Epithelial cell of proximal tubule (primary cell): ENCODE measurements around the gene OPA3. TPM values are rescaled to one million over a fixed set of nuclear protein-coding genes. Genes with fewer than 3 reads are reported as not detected.

ENCODE experiments used
- DNase-seq: peaks from one replicate; pipeline ENCODE4 v3.0.0-alpha.2; 2011; ENCODE audit warnings: low read depth
- H3K4me3 ChIP-seq: 2 replicates; pipeline ENCODE4 v1.5.1; 2011; ENCODE audit warnings: low read depth, mild to moderate bottlenecking, low read length
- CTCF ChIP-seq: conservative IDR thresholded peaks from 2 replicates; pipeline ENCODE4 v1.5.1; 2012; ENCODE audit warnings: low read depth, mild to moderate bottlenecking, low read length
- total RNA-seq: library from RNA; depleted of rRNA; stranded (reverse); fragments of >200 nt; gene quantifications from 2 replicates; pipeline ENCODE4 v1.2.3, GENCODE V29; 2015

Gene OPA3
- total RNA-seq, 1 donor from 2014 or later, result 12.6 TPM

DNA sequence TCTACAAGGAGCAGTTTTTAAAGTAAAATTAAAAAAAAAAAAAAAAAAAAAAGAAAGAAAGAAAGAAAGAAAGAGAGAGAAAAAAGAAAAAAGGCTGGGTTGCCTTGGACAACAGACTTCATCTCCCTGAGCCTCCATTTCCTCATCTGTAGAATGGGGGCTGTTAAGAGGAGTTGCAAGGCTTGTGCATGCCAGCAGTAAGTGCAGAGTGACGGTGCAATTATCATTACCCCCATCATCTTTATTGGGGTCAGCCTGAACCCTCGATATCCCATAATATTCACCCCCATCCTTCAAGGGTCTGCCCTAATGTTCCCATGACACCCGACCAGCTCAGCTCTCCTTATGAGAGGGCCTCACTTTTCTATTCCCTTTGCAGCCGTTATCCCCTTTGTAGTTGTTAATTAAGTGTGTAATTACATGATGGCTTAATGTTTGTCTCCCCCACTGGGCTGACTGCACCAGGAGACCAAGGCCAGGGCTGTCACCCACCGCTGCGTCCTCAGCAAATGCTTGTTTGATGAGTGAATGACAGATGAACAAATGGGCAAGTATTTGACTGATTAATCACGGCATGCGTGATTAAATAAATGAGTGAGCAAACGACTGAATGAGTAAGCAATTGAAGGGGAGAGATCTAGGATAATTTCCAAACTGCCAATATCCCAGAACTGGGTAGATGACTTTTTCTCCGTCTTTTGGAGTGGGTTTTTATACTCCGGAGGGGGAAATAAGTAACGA is 106.7 kb downstream of the OPA3 start:
- peak overlapping the region; percentile 69 for H3K4me3 ChIP-seq
- no peak for TF ChIP-seq CTCF
- DNase-seq, result no peak

Other genes starting within 250 kb of the OPA3 start
- 4.0 and 7.8 TPM in 2 replicates for gene KLC3, start 244.1 kb downstream of the OPA3 start, total RNA-seq
- 32.2 and 34.8 TPM in 2 replicates for gene ERCC2, start 214.2 kb downstream of the OPA3 start, total RNA-seq
- gene PPP1R13L, start 179.7 kb downstream of the OPA3 start, total RNA-seq, result 15.2 and 16.8 TPM in 2 replicates
- 14.5 and 30.7 TPM in 2 replicates for gene POLR1G, start 178.2 kb downstream of the OPA3 start, total RNA-seq
- gene ERCC1, start 160.9 kb downstream of the OPA3 start, total RNA-seq, result 66.6 and 71.6 TPM in 2 replicates
- 0.65 and 3.4 TPM in 2 replicates for gene FOSB, start 116.8 kb downstream of the OPA3 start, total RNA-seq
- gene RTN2, start 87.8 kb downstream of the OPA3 start, total RNA-seq, result 6.9 and 9.7 TPM in 2 replicates
- gene PPM1N, start 86.4 kb downstream of the OPA3 start, total RNA-seq, result 0.17 TPM in 1 of 2 replicates, not detected in the other
- 106 and 146 TPM in 2 replicates for gene VASP, start 77.3 kb downstream of the OPA3 start, total RNA-seq
- not detected in 2 replicates for gene GPR4, start 17.4 kb upstream of the OPA3 start, total RNA-seq
- 17.7 and 33.6 TPM in 2 replicates for gene EML2, start 54.6 kb upstream of the OPA3 start, total RNA-seq
- gene GIPR, start 83.4 kb upstream of the OPA3 start, total RNA-seq, result 0.22 and 0.86 TPM in 2 replicates
- gene SNRPD2, start 107.2 kb upstream of the OPA3 start, total RNA-seq, result 331 and 431 TPM in 2 replicates
- 19.3 and 25.2 TPM in 2 replicates for gene QPCTL, start 107.9 kb upstream of the OPA3 start, total RNA-seq
- gene FBXO46, start 146.1 kb upstream of the OPA3 start, total RNA-seq, result 6.6 and 11.5 TPM in 2 replicates
- gene MEIOSIN, start 148.6 kb upstream of the OPA3 start, total RNA-seq, result not detected in 2 replicates
- gene SIX5, start 184.4 kb upstream of the OPA3 start, total RNA-seq, result 8.2 and 11.2 TPM in 2 replicates
- 10.9 and 21.0 TPM in 2 replicates for gene DMPK, start 197.7 kb upstream of the OPA3 start, total RNA-seq
- 35.7 and 38.8 TPM in 2 replicates for gene DMWD, start 208.0 kb upstream of the OPA3 start, total RNA-seq
- gene RSPH6A, start 230.5 kb upstream of the OPA3 start, total RNA-seq, result 0.07 TPM in 1 of 2 replicates, not detected in the other